SK-N-SH treated with all-trans-retinoic acid at 6 μM for 48 hours (cell line): ENCODE results near the gene EFEMP1.
A peak's percentile ranks its signal among the peaks of the same experiment; 100 is the strongest.

ENCODE experiments used
- ATAC-seq: fragments of 200-7000 bp; cut with Tn5 transposase; 3 replicates; pipeline ENCODE4 v1.9.1; 2020; ENCODE audit warnings: mild to moderate bottlenecking, moderate library complexity
- ARNTL ChIP-seq: fragments of 450-650 bp; formaldehyde crosslinking; IDR thresholded peaks from 2 replicates; pipeline ENCODE4 v1.5.0; 2020; ENCODE audit warnings: low read depth, mild to moderate bottlenecking, moderate library complexity, borderline replicate concordance
- BACH2 ChIP-seq: fragments of 250-450 bp; sonication (Bioruptor Pico); IDR thresholded peaks from 2 replicates; pipeline ENCODE4 v1.9.0; 2021; ENCODE audit warnings: mild to moderate bottlenecking, borderline replicate concordance
- CREB5 ChIP-seq: fragments of 250-450 bp; sonication (Bioruptor Pico); IDR thresholded peaks from 2 replicates; pipeline ENCODE4 v1.5.1; 2020; ENCODE audit warnings: low read depth, mild to moderate bottlenecking, moderate library complexity
- CSDC2 ChIP-seq: fragments of 250-450 bp; sonication (Bioruptor Pico); IDR thresholded peaks from 2 replicates; pipeline ENCODE4 v1.5.0; 2020; ENCODE audit warnings: mild to moderate bottlenecking, moderate library complexity
- ESRRG ChIP-seq: fragments of 250-450 bp; sonication (Bioruptor Pico); IDR thresholded peaks from 2 replicates; pipeline ENCODE4 v1.6.1; 2021; ENCODE audit warnings: mild to moderate bottlenecking
- GLIS3 ChIP-seq: fragments of 250-450 bp; sonication (Bioruptor Pico); IDR thresholded peaks from 2 replicates; pipeline ENCODE4 v1.5.0; 2020; ENCODE audit warnings: mild to moderate bottlenecking, moderate library complexity
- OSR1 ChIP-seq: fragments of 250-450 bp; sonication (Bioruptor Pico); IDR thresholded peaks from 2 replicates; pipeline ENCODE4 v1.8.0; 2022; ENCODE audit warnings: moderate library complexity, mild to moderate bottlenecking, inconsistent platforms
- RARB ChIP-seq: fragments of 250-450 bp; sonication (Bioruptor Pico); IDR thresholded peaks from 2 replicates; pipeline ENCODE4 v1.8.0; 2021; ENCODE audit warnings: mild to moderate bottlenecking, moderate library complexity
- TOX ChIP-seq: fragments of 250-450 bp; sonication (Bioruptor Pico); IDR thresholded peaks from 2 replicates; pipeline ENCODE4 v1.8.0; 2021; ENCODE audit warnings: mild to moderate bottlenecking, moderate library complexity, borderline replicate concordance
- ZC3H10 ChIP-seq: fragments of 250-450 bp; sonication (Bioruptor Pico); IDR thresholded peaks from 2 replicates; pipeline ENCODE4 v1.5.1; 2021; ENCODE audit warnings: mild to moderate bottlenecking, moderate library complexity
- ZFP3 ChIP-seq: fragments of 250-450 bp; sonication (Bioruptor Pico); IDR thresholded peaks from 2 replicates; pipeline ENCODE4 v1.5.0; 2020; ENCODE audit warnings: mild to moderate bottlenecking, moderate library complexity
- ZFP30 ChIP-seq: fragments of 450-650 bp; formaldehyde crosslinking; IDR thresholded peaks from 2 replicates; pipeline ENCODE4 v1.5.0; 2022; ENCODE audit warnings: mild to moderate bottlenecking, moderate library complexity
- ZNF70 ChIP-seq: fragments of 450-650 bp; formaldehyde crosslinking; IDR thresholded peaks from 2 replicates; pipeline ENCODE4 v1.5.0; 2020; ENCODE audit warnings: mild to moderate bottlenecking, moderate library complexity
- ZNF8 ChIP-seq: fragments of 450-650 bp; formaldehyde crosslinking; IDR thresholded peaks from 2 replicates; pipeline ENCODE4 v1.5.0; 2020; ENCODE audit warnings: mild to moderate bottlenecking, moderate library complexity
- TF ChIP-seq, protein P1 (sequence below): fragments of 250-450 bp; sonication (Bioruptor Pico); IDR thresholded peaks from 2 replicates; pipeline ENCODE4 v1.5.1; 2021; ENCODE audit warnings: mild to moderate bottlenecking, moderate library complexity
- TF ChIP-seq, protein P2 (sequence below): fragments of 250-450 bp; sonication (Bioruptor Pico); IDR thresholded peaks from 2 replicates; pipeline ENCODE4 v1.8.0; 2021; ENCODE audit warnings: low read depth, mild to moderate bottlenecking, moderate library complexity, borderline replicate concordance
- TF ChIP-seq, protein P3 (sequence below): fragments of 250-450 bp; sonication (Bioruptor Pico); IDR thresholded peaks from 2 replicates; pipeline ENCODE4 v1.8.0; 2020; ENCODE audit warnings: mild to moderate bottlenecking, moderate library complexity, borderline replicate concordance

The EFEMP1 gene

DNA sequence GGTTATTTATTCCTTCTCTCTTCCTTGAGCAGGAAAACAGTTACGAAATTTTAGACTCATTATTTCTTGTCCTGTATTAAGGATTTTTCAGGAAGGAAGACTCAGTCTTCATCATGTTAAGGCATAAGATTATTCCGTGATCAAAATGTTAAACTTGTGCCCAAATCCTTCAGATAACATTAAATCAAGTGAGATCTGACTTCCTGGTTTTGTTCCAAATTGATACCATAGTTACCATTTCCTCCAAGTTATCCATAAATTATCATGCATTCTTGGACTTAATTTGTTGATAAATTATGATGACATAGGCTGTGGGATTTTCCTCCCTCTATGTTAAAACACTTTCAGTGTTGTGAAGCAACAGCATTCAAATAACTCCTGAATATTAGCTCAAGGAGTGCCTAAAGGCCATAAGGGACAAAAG, 31.9 kb downstream of the EFEMP1 start:
- peak; percentile 34 for ATAC-seq

GRCh38 chr2:55888936-55889335, 34.6 kb downstream of the EFEMP1 start:
- ATAC-seq: no peak

More for the DNA sequence above, 31.9 kb downstream of the EFEMP1 start:
- no peak for TF ChIP-seq BACH2 (CRISPR knock-in tag)
- TF ChIP-seq TOX (CRISPR knock-in tag): no peak
- TF ChIP-seq OSR1 (CRISPR knock-in tag): no peak
- TF ChIP-seq RARB (CRISPR knock-in tag): no peak
- TF ChIP-seq, protein P1, sequence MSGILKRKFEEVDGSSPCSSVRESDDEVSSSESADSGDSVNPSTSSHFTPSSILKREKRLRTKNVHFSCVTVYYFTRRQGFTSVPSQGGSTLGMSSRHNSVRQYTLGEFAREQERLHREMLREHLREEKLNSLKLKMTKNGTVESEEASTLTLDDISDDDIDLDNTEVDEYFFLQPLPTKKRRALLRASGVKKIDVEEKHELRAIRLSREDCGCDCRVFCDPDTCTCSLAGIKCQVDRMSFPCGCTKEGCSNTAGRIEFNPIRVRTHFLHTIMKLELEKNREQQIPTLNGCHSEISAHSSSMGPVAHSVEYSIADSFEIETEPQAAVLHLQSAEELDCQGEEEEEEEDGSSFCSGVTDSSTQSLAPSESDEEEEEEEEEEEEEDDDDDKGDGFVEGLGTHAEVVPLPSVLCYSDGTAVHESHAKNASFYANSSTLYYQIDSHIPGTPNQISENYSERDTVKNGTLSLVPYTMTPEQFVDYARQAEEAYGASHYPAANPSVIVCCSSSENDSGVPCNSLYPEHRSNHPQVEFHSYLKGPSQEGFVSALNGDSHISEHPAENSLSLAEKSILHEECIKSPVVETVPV (CRISPR knock-in tag): no peak
- no peak for TF ChIP-seq ZNF8 (CRISPR knock-in tag)
- no peak for TF ChIP-seq CREB5 (CRISPR knock-in tag)
- TF ChIP-seq, protein P2, sequence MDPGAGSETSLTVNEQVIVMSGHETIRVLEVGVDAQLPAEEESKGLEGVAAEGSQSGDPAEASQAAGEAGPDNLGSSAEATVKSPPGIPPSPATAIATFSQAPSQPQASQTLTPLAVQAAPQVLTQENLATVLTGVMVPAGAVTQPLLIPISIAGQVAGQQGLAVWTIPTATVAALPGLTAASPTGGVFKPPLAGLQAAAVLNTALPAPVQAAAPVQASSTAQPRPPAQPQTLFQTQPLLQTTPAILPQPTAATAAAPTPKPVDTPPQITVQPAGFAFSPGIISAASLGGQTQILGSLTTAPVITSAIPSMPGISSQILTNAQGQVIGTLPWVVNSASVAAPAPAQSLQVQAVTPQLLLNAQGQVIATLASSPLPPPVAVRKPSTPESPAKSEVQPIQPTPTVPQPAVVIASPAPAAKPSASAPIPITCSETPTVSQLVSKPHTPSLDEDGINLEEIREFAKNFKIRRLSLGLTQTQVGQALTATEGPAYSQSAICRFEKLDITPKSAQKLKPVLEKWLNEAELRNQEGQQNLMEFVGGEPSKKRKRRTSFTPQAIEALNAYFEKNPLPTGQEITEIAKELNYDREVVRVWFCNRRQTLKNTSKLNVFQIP: no peak
- TF ChIP-seq CSDC2: no peak
- TF ChIP-seq, protein P3, sequence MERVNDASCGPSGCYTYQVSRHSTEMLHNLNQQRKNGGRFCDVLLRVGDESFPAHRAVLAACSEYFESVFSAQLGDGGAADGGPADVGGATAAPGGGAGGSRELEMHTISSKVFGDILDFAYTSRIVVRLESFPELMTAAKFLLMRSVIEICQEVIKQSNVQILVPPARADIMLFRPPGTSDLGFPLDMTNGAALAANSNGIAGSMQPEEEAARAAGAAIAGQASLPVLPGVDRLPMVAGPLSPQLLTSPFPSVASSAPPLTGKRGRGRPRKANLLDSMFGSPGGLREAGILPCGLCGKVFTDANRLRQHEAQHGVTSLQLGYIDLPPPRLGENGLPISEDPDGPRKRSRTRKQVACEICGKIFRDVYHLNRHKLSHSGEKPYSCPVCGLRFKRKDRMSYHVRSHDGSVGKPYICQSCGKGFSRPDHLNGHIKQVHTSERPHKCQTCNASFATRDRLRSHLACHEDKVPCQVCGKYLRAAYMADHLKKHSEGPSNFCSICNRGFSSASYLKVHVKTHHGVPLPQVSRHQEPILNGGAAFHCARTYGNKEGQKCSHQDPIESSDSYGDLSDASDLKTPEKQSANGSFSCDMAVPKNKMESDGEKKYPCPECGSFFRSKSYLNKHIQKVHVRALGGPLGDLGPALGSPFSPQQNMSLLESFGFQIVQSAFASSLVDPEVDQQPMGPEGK (CRISPR knock-in tag): no peak
- TF ChIP-seq ZFP30 (CRISPR knock-in tag): no peak
- no peak for TF ChIP-seq GLIS3 (CRISPR knock-in tag)
- TF ChIP-seq ZC3H10 (CRISPR knock-in tag): no peak

More at GRCh38 chr2:55888936-55889335, 34.6 kb downstream of the EFEMP1 start:
- TF ChIP-seq ESRRG (CRISPR knock-in tag) (no peak), CREB5 (CRISPR knock-in tag) (no peak), ARNTL (CRISPR knock-in tag) (no peak), ZFP3 (CRISPR knock-in tag) (no peak), CSDC2 (no peak), ZNF70 (CRISPR knock-in tag) (no peak), BACH2 (CRISPR knock-in tag) (no peak), ZC3H10 (CRISPR knock-in tag) (no peak)
- TF ChIP-seq, protein P3 (CRISPR knock-in tag): no peak
- TF ChIP-seq, protein P1 (CRISPR knock-in tag): no peak
